Nephron (organoid): ENCODE data around the gene ALKBH4.
"Not testable (repeated sequence)": the region's sequence is repeated elsewhere in the genome, so short reads cannot be mapped to it uniquely, and the experiment has no call there.

Experiments used
- H3K27ac Mint-ChIP-seq, 3 experiments: 2 replicates each; pipeline ENCODE4 v1.8.0; 2020; ENCODE audit warnings: mixed read lengths in 3 of 3, mild to moderate bottlenecking in 2 of 3, moderate library complexity in 1 of 3
- H3K27me3 Mint-ChIP-seq: 2 replicates; pipeline ENCODE4 v1.8.0; 2021; ENCODE audit warnings: low read depth, mild to moderate bottlenecking, moderate library complexity, mixed read lengths
- H3K36me3 Mint-ChIP-seq: 2 replicates; pipeline ENCODE4 v1.8.0; 2020; ENCODE audit warnings: low read depth, mixed read lengths
- H3K4me1 Mint-ChIP-seq: 2 replicates; pipeline ENCODE4 v1.8.0; 2020; ENCODE audit warnings: mixed read lengths
- H3K4me3 Mint-ChIP-seq, 3 experiments: 2 replicates each; pipeline ENCODE4 v1.8.0; 2020; ENCODE audit warnings: mild to moderate bottlenecking in 3 of 3, mixed read lengths in 3 of 3, moderate library complexity in 2 of 3
- H3K9me3 Mint-ChIP-seq: 2 replicates; pipeline ENCODE4 v1.8.0; 2020; ENCODE audit warnings: mixed read lengths
- CTCF ChIP-seq, 3 experiments: fragments of 200-600 bp; sonication (generic); IDR thresholded peaks; one replicate each; pipeline ENCODE4 v1.5.0; 2021; ENCODE audit warnings: antibody characterized with exemption in 3 of 3; ENCODE audit not compliant: unreplicated experiment in 3 of 3

ALKBH4 gene

DNA sequence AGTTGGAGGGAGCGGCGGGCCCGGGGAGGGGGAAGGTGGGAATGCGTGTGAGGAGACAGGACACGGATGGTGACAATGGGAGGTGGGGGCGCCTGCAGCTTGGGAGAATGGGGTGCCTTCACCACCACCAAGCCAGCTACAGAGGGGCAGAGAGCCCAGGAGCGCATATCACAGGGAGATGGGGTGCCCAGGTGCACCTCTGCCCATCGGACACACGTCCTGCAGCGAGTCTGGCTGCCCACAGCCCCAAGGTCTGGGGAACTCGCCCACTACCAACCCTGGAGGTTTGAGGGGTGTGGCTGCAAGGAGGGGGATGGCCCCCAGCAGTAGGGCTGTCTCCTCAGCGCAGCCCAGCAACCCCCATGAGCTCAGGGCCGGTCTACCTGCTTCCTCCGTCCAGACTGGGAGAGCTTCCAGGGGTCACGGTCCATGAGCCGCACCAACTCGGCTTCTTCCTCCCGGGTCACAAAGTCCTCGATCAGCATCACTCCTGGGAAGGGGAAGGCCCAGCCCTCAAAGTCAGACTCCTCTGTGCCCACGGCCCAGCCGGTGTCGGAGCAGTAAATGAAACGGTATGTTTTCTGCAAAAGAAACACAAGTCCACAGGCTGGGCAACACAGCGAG lies 5.3 kb downstream of the ALKBH4 start:
- no peak for TF ChIP-seq CTCF (IDR thresholded peaks at IDR 0.05; ENCODE audit: unreplicated experiment in 3 of 3)

GRCh38 chr7:102457352-102457924 lies 7.2 kb downstream of the ALKBH4 start:
- H3K27me3 Mint-ChIP-seq, result no peaks in the 10 kb centered on the region
- H3K4me3 Mint-ChIP-seq, result no peak overlapping the region
- H3K9me3 Mint-ChIP-seq, result no peaks in the 10 kb centered on the region
- peaks cover 17% of the 10 kb centered on the region for H3K36me3 Mint-ChIP-seq
- H3K4me1 Mint-ChIP-seq, result no peaks in the 10 kb centered on the region
- no peak overlapping the region for H3K27ac Mint-ChIP-seq
- TF ChIP-seq CTCF (IDR thresholded peaks at IDR 0.05; ENCODE audit: unreplicated experiment in 3 of 3), result no peak

More for the DNA sequence above, 5.3 kb downstream of the ALKBH4 start:
- no peaks in the 10 kb centered on the region for H3K27me3 Mint-ChIP-seq
- no peaks in the 10 kb centered on the region for H3K9me3 Mint-ChIP-seq
- peaks cover 23% of the 10 kb centered on the region for H3K36me3 Mint-ChIP-seq
- H3K4me1 Mint-ChIP-seq, result peaks cover 8% of the 10 kb centered on the region
- H3K4me3 Mint-ChIP-seq, result no peak overlapping the region
- no peak overlapping the region for H3K27ac Mint-ChIP-seq

- H3K36me3 Mint-ChIP-seq, result peaks cover 16% of the 10 kb centered on the region
- TF ChIP-seq CTCF (IDR thresholded peaks at IDR 0.05; ENCODE audit: unreplicated experiment in 3 of 3), result no peak
- no peak overlapping the region for H3K27ac Mint-ChIP-seq
- H3K4me1 Mint-ChIP-seq, result no peaks in the 10 kb centered on the region
- H3K9me3 Mint-ChIP-seq, result no peaks in the 10 kb centered on the region
- no peak overlapping the region for H3K4me3 Mint-ChIP-seq
- H3K27me3 Mint-ChIP-seq, result no peaks in the 10 kb centered on the region
Measured at GRCh38 chr7:102456327-102456726, 8.3 kb downstream of the ALKBH4 start.

GRCh38 chr7:102455596-102455995 lies 9.1 kb downstream of the ALKBH4 start:
- Mint-ChIP-seq H3K9me3 (no peaks in the 10 kb centered on the region), H3K4me1 (no peaks in the 10 kb centered on the region), H3K36me3 (peaks cover 14% of the 10 kb centered on the region), H3K27ac (no peak overlapping the region), H3K4me3 (no peak overlapping the region), H3K27me3 (no peaks in the 10 kb centered on the region)
- no peak for TF ChIP-seq CTCF (IDR thresholded peaks at IDR 0.05; ENCODE audit: unreplicated experiment in 3 of 3)

- H3K36me3 Mint-ChIP-seq, result peaks cover 13% of the 10 kb centered on the region
- H3K27ac Mint-ChIP-seq, H3K27me3 Mint-ChIP-seq, H3K4me1 Mint-ChIP-seq, H3K4me3 Mint-ChIP-seq, H3K9me3 Mint-ChIP-seq: not testable (repeated sequence)
Measured at GRCh38 chr7:102454932-102455331, 9.7 kb downstream of the ALKBH4 start.

DNA sequence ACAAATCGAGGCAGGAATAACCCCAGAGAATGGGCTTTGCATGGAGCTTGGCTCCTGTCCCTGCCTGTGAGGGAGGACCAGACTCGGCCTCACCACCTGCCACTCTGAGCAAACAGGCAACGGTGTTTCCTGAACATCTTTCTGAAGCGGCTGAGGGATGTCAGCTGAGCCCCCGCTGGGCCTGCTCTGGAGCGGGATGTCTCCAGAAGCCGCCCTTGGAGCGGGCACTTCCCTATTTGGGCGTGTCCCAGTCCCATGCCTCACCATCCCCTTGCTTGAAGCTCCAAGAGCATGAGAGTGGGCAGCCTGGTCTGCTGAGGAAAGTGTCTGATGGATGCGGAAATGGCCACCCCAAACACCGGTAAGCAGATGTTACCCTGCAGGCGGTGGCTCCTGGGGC lies 10.2 kb downstream of the ALKBH4 start:
- Mint-ChIP-seq H3K27me3 (no peaks in the 10 kb centered on the region), H3K4me1 (no peaks in the 10 kb centered on the region), H3K27ac (no peak overlapping the region), H3K36me3 (peaks cover 13% of the 10 kb centered on the region), H3K9me3 (no peaks in the 10 kb centered on the region), H3K4me3 (no peak overlapping the region)
- TF ChIP-seq CTCF (IDR thresholded peaks at IDR 0.05; ENCODE audit: unreplicated experiment in 3 of 3), result no peak
